DND-41 (cell line): Measurements from ENCODE around the gene TMEM45A.

Experiments
- CTCF ChIP-seq: IDR thresholded peaks from 2 replicates; pipeline ENCODE4 v1.5.1; 2012; ENCODE audit warnings: borderline replicate concordance, low read length, moderate library complexity, mild to moderate bottlenecking; ENCODE audit not compliant: poor library complexity, severe bottlenecking; ENCODE audit errors: extremely low read depth
- EZH2 ChIP-seq: IDR thresholded peaks from 3 replicates; pipeline ENCODE4 v1.6.1; 2012; ENCODE audit warnings: borderline replicate concordance, low read depth, mild to moderate bottlenecking, moderate library complexity, low read length, inconsistent platforms; ENCODE audit not compliant: severe bottlenecking

GRCh38 chr3:100526613-100527346, 34.4 kb downstream of the TMEM45A start:
- TF ChIP-seq CTCF (no peak), EZH2 (no peak)
